CD14-positive monocyte (primary cell): ENCODE results near the gene ZGLP1. TPM values are rescaled to one million over a fixed set of nuclear protein-coding genes. Genes with fewer than 3 reads are reported as not detected.
A peak's percentile ranks its signal among the peaks of the same experiment; 100 is the strongest.

Source experiments
- DNase-seq, 3 donors: peaks; one replicate each; pipeline ENCODE4 v3.0.0-alpha.2; 2011 to 2022
- H2AFZ ChIP-seq: 2 replicates; pipeline ENCODE4 v1.6.0; 2012; ENCODE audit warnings: mild to moderate bottlenecking, low read depth, low read length, inconsistent platforms; ENCODE audit not compliant: insufficient read depth, poor library complexity, severe bottlenecking
- H3K27ac ChIP-seq, 2 donors: 1 replicate in 1 of 2; 2 replicates in 1 of 2; pipeline ENCODE4 v1.5.1; 2012 to 2013; ENCODE audit warnings: low read length in 2 of 2, control low read depth in 1 of 2, inconsistent platforms in 1 of 2, low read depth in 1 of 2, mild to moderate bottlenecking in 1 of 2
- H3K27me3 ChIP-seq, 2 donors: one replicate each; pipeline versions ENCODE4 v1.6.0 to v1.6.1; 2011 to 2013; ENCODE audit warnings: low read length in 2 of 2; ENCODE audit not compliant: control insufficient read depth in 2 of 2, insufficient read depth in 2 of 2
- H3K36me3 ChIP-seq, 2 donors: replicated peaks in 1 of 2; 1 replicate in 1 of 2; 2 replicates in 1 of 2; pipeline versions ENCODE4 v1.5.1 to v1.6.1; 2012 to 2013; ENCODE audit warnings: low read length in 2 of 2, control low read depth in 1 of 2, inconsistent platforms in 1 of 2, mild to moderate bottlenecking in 1 of 2; ENCODE audit not compliant: insufficient read depth in 2 of 2, control insufficient read depth in 1 of 2
- H3K4me1 ChIP-seq, 2 donors: 1 replicate in 1 of 2; 2 replicates in 1 of 2; pipeline versions ENCODE4 v1.5.1 to v1.6.1; 2012 to 2013; ENCODE audit warnings: low read length in 2 of 2, control low read depth in 1 of 2, inconsistent platforms in 1 of 2, mild to moderate bottlenecking in 1 of 2, moderate library complexity in 1 of 2; ENCODE audit not compliant: insufficient read depth in 2 of 2, control insufficient read depth in 1 of 2
- H3K4me2 ChIP-seq: replicated peaks from 2 replicates; pipeline ENCODE3; 2012; ENCODE audit warnings: low read length, moderate library complexity, mild to moderate bottlenecking; ENCODE audit not compliant: poor library complexity, severe bottlenecking; ENCODE audit errors: extremely low read depth
- H3K4me3 ChIP-seq, 3 experiments: fragments of 200-600 bp in 1 of 3; sonication (generic) in 1 of 3; replicated peaks in 1 of 3; 1 replicate in 2 of 3; 2 replicates in 1 of 3; pipeline ENCODE4 v1.5.1; 2011 to 2013; ENCODE audit warnings: low read length in 3 of 3, mild to moderate bottlenecking in 3 of 3, control low read depth in 2 of 3, low read depth in 2 of 3, inconsistent platforms in 1 of 3, moderate library complexity in 1 of 3
- H3K79me2 ChIP-seq: 2 replicates; pipeline ENCODE4 v1.6.0; 2012; ENCODE audit warnings: mild to moderate bottlenecking, control low read depth, inconsistent platforms, low read length, moderate library complexity; ENCODE audit not compliant: insufficient read depth
- H3K9ac ChIP-seq: 2 replicates; pipeline ENCODE4 v1.6.0; 2017; ENCODE audit warnings: low read length, mild to moderate bottlenecking; ENCODE audit not compliant: insufficient read depth, poor library complexity, severe bottlenecking
- H3K9me3 ChIP-seq, 2 donors: replicated peaks in 1 of 2; 1 replicate in 1 of 2; 2 replicates in 1 of 2; pipeline versions ENCODE4 v1.5.1 to v1.6.1; 2012 to 2013; ENCODE audit warnings: low read length in 2 of 2, control low read depth in 1 of 2; ENCODE audit not compliant: control insufficient read depth in 1 of 2, insufficient read depth in 1 of 2
- H4K20me1 ChIP-seq: 2 replicates; pipeline ENCODE4 v1.6.0; 2012; ENCODE audit warnings: mild to moderate bottlenecking, low read length, control low read depth, moderate library complexity; ENCODE audit not compliant: insufficient read depth
- H3K27ac Mint-ChIP-seq, 7 donors: one replicate each; pipeline ENCODE4 v1.8.0; 2020; ENCODE audit warnings: mild to moderate bottlenecking in 7 of 7, mixed read lengths in 7 of 7, moderate library complexity in 6 of 7, inconsistent platforms in 2 of 7
- H3K27me3 Mint-ChIP-seq, 3 donors: one replicate each; pipeline ENCODE4 v1.8.0; 2021 to 2022; ENCODE audit warnings: low read depth in 3 of 3, mild to moderate bottlenecking in 3 of 3, mixed read lengths in 3 of 3, moderate library complexity in 3 of 3, inconsistent platforms in 1 of 3
- H3K36me3 Mint-ChIP-seq, 2 donors: one replicate each; pipeline ENCODE4 v1.8.0; 2020; ENCODE audit warnings: mixed read lengths in 2 of 2, inconsistent platforms in 1 of 2, mild to moderate bottlenecking in 1 of 2
- H3K4me1 Mint-ChIP-seq: one replicate; pipeline ENCODE4 v1.8.0; 2020; ENCODE audit warnings: mild to moderate bottlenecking, mixed read lengths
- H3K4me3 Mint-ChIP-seq, 2 donors: one replicate each; pipeline ENCODE4 v1.8.0; 2020; ENCODE audit warnings: mild to moderate bottlenecking in 2 of 2, mixed read lengths in 2 of 2, moderate library complexity in 1 of 2
- H3K9me3 Mint-ChIP-seq, 7 donors: one replicate each; pipeline ENCODE4 v1.8.0; 2020 to 2022; ENCODE audit warnings: mixed read lengths in 7 of 7, mild to moderate bottlenecking in 6 of 7, moderate library complexity in 6 of 7, inconsistent platforms in 2 of 7
- CTCF ChIP-seq: fragments of 200-600 bp; IDR thresholded peaks from one replicate; pipeline ENCODE4 v1.8.0; 2022; ENCODE audit warnings: antibody characterized with exemption, mild to moderate bottlenecking
- WGBS: methylation state at CpG from one replicate; pipeline ENCODE4 v1.1.5; 2013; ENCODE audit warnings: missing lambda C conversion rate; ENCODE audit not compliant: insufficient coverage; 5-methylcytosine and 5-hydroxymethylcytosine counted together
- intact Hi-C, 2 donors: fragments of 100-400 bp; cut with micrococcal nuclease; formaldehyde crosslinking; loops; one replicate each; pipeline versions ENCODE4 v1.15.0 to v1.15.1; 2023
- polyA plus RNA-seq, 3 donors: library from polyadenylated mRNA; depleted of rRNA in 1 of 3; unstranded in 2 of 3; stranded (reverse) in 1 of 3; fragments of 300-500 nt in 2 of 3; fragments of >200 nt in 1 of 3; fragmentation: Illumina TruSeq in 2 of 3; gene quantifications; 1 replicate in 2 of 3; 2 replicates in 1 of 3; pipeline ENCODE4 v1.2.3, GENCODE V29; 2012 to 2021

ZGLP1 gene
- polyA plus RNA-seq, 3 donors: 3.5 to 11.7 (median 9.4) TPM

- Histone ChIP-seq H3K27ac (no peak overlapping the region), H3K79me2 (no peaks in the 10 kb centered on the region), H3K4me1 (no peaks in the 10 kb centered on the region), H3K4me2 (no peak overlapping the region), H3K36me3 (peaks cover 42 to 47% of the 10 kb centered on the region in 2 donors), H4K20me1 (peaks cover 14% of the 10 kb centered on the region), H3K9me3 (no peaks in the 10 kb centered on the region), H2AFZ (no peak overlapping the region), H3K27me3 (no peaks in the 10 kb centered on the region), H3K4me3 (no peak overlapping the region), H3K9ac (no peak overlapping the region)
- DNase-seq: peak; percentile 78 to 88 (median 79)
- H3K27me3 Mint-ChIP-seq: peaks cover 0 to 8% (median 1%) of the 10 kb centered on the region in 3 donors
- peaks cover 38 to 51% of the 10 kb centered on the region in 2 donors for H3K36me3 Mint-ChIP-seq
- peak overlapping the region in 1 of 7 donors; percentile 59 for H3K27ac Mint-ChIP-seq
- H3K9me3 Mint-ChIP-seq: peaks cover 0 to 3% (median 0%) of the 10 kb centered on the region in 7 donors
- H3K4me3 Mint-ChIP-seq: no peak overlapping the region
- peak; percentile 72 for TF ChIP-seq CTCF
- H3K4me1 Mint-ChIP-seq: peaks cover 3% of the 10 kb centered on the region
- 59% methylated on average over 18 of the region's 32 CpGs for WGBS
- intact Hi-C loops: loop anchor here (2.0 kb wide), 1 partner anchor 131 kb away; no protein-coding TSS in a partner anchor
Observed at GRCh38 chr19:10259162-10259905, 50.3 kb downstream of the ZGLP1 start.

- no peak for DNase-seq
- peaks cover 8% of the 10 kb centered on the region for H3K79me2 ChIP-seq
- Mint-ChIP-seq H3K4me1 (peaks cover 6% of the 10 kb centered on the region), H3K36me3 (peaks cover 45 to 61% of the 10 kb centered on the region in 2 donors), H3K4me3 (no peak overlapping the region), H3K9me3 (peaks cover 0 to 2% (median 0%) of the 10 kb centered on the region in 7 donors), H3K27me3 (peaks cover 0 to 5% (median 0%) of the 10 kb centered on the region in 3 donors), H3K27ac (peak overlapping the region in 4 of 7 donors; percentile 11 to 74 (median 33))
- H4K20me1 ChIP-seq: peaks cover 14% of the 10 kb centered on the region
- H3K4me1 ChIP-seq: no peaks in the 10 kb centered on the region
- no peaks in the 10 kb centered on the region for H3K27me3 ChIP-seq
- peaks cover 49 to 55% of the 10 kb centered on the region in 2 donors for H3K36me3 ChIP-seq
- H3K9me3 ChIP-seq: no peaks in the 10 kb centered on the region
- H2AFZ ChIP-seq: no peak overlapping the region
- 97% methylated on average over 17 of the region's 18 CpGs for WGBS
- H3K9ac ChIP-seq: no peak overlapping the region
- H3K4me2 ChIP-seq: no peak overlapping the region
- intact Hi-C loops: loop anchor here (2.0 kb wide), 1 partner anchor 133 kb away; no protein-coding TSS in a partner anchor
- TF ChIP-seq CTCF: no peak
- no peak overlapping the region for H3K4me3 ChIP-seq
- H3K27ac ChIP-seq: no peak overlapping the region
Observed at GRCh38 chr19:10258080-10258710, 51.4 kb downstream of the ZGLP1 start.
